HEK293 (cell line): Measurements from ENCODE around the gene LAMB1.

Experiments used
- CTCF ChIP-seq: fragments of 450-650 bp; formaldehyde crosslinking; IDR thresholded peaks from 2 replicates; pipeline ENCODE4 v1.5.1; 2016; ENCODE audit warnings: missing biosample characterization, missing genetic modification characterization
- ZBTB10 ChIP-seq: fragments of 450-650 bp; formaldehyde crosslinking; IDR thresholded peaks from 2 replicates; pipeline ENCODE4 v1.5.1; 2016; ENCODE audit warnings: missing biosample characterization, missing genetic modification characterization
- ZBTB44 ChIP-seq: fragments of 450-650 bp; IDR thresholded peaks from 2 replicates; pipeline ENCODE4 v1.5.1; 2018; ENCODE audit warnings: missing biosample characterization, mild to moderate bottlenecking, missing genetic modification characterization
- ZBTB7A ChIP-seq: fragments of 450-650 bp; formaldehyde crosslinking; IDR thresholded peaks from 2 replicates; pipeline ENCODE4 v1.5.1; 2016; ENCODE audit warnings: low read depth, missing biosample characterization, missing genetic modification characterization
- ZNF274 ChIP-seq, 2 experiments: fragments of 200-500 bp in 1 of 2; fragments of 450-650 bp in 1 of 2; sonication (Bioruptor generic) in 1 of 2; formaldehyde crosslinking in 1 of 2; IDR thresholded peaks; 2 replicates each; pipeline versions ENCODE4 v1.5.1 to v1.6.1; 2014 to 2016; ENCODE audit warnings: borderline replicate concordance in 1 of 2, inconsistent platforms in 1 of 2, low read length in 1 of 2, missing biosample characterization in 1 of 2, missing genetic modification characterization in 1 of 2
- ZNF292 ChIP-seq: fragments of 450-650 bp; formaldehyde crosslinking; IDR thresholded peaks from 2 replicates; pipeline ENCODE4 v1.5.1; 2016; ENCODE audit warnings: low read depth, missing biosample characterization, missing genetic modification characterization, borderline replicate concordance
- ZNF501 ChIP-seq: fragments of 450-650 bp; formaldehyde crosslinking; IDR thresholded peaks from 2 replicates; pipeline ENCODE4 v1.5.1; 2016; ENCODE audit warnings: missing biosample characterization, missing genetic modification characterization
- ZNF558 ChIP-seq: fragments of 450-650 bp; formaldehyde crosslinking; IDR thresholded peaks from 2 replicates; pipeline ENCODE4 v1.5.1; 2016; ENCODE audit warnings: missing biosample characterization, missing genetic modification characterization

GRCh38 chr7:107998660-107999480 lies 4.1 kb downstream of the LAMB1 start:
- TF ChIP-seq ZBTB44 = no peak
- TF ChIP-seq CTCF = no peak
- no peak for TF ChIP-seq ZBTB10 (tag by site-specific recombination)
- TF ChIP-seq ZNF292 (tag by site-specific recombination) = no peak
- no peak for TF ChIP-seq ZNF274 (IDR thresholded peaks at IDR 0.05; ENCODE audit: low read length)
- TF ChIP-seq ZNF274 (tag by site-specific recombination; IDR thresholded peaks at IDR 0.05; ENCODE audit: borderline replicate concordance) = no peak
- TF ChIP-seq ZBTB7A (tag by site-specific recombination) = no peak
- TF ChIP-seq ZNF558 = no peak
- TF ChIP-seq ZNF501 = no peak
